SJCRH30 (cell line): ENCODE data around the gene LAP3. TPM values are rescaled to one million over a fixed set of nuclear protein-coding genes. Genes with fewer than 3 reads are reported as not detected.

ENCODE experiments used
- DNase-seq, 2 experiments: peaks; one replicate each; pipeline ENCODE4 v3.0.0-alpha.2; 2015 to 2020
- H3K27ac ChIP-seq: fragments of 250-450 bp; sonication (Bioruptor Pico); 2 replicates; pipeline ENCODE4 v1.5.1; 2020; ENCODE audit warnings: mild to moderate bottlenecking, moderate library complexity
- H3K27me3 ChIP-seq: fragments of 250-450 bp; sonication (Bioruptor Pico); 2 replicates; pipeline ENCODE4 v1.5.1; 2020; ENCODE audit warnings: mild to moderate bottlenecking, moderate library complexity
- H3K36me3 ChIP-seq: fragments of 250-450 bp; sonication (Bioruptor Pico); 2 replicates; pipeline ENCODE4 v1.5.1; 2020; ENCODE audit warnings: mild to moderate bottlenecking, moderate library complexity
- H3K4me1 ChIP-seq: fragments of 250-450 bp; sonication (Bioruptor Pico); 2 replicates; pipeline ENCODE4 v1.5.1; 2020; ENCODE audit warnings: mild to moderate bottlenecking, moderate library complexity
- H3K4me3 ChIP-seq: fragments of 250-450 bp; sonication (Bioruptor Pico); 2 replicates; pipeline ENCODE4 v1.5.1; 2020; ENCODE audit warnings: mild to moderate bottlenecking, moderate library complexity
- H3K9me3 ChIP-seq: fragments of 250-450 bp; sonication (Bioruptor Pico); replicated peaks from 2 replicates; pipeline ENCODE4 v1.5.1; 2020; ENCODE audit warnings: mild to moderate bottlenecking, moderate library complexity
- total RNA-seq: library from RNA; depleted of rRNA; stranded (reverse); fragments of >200 nt; shearing (Covaris generic); gene quantifications from 2 replicates; pipeline ENCODE4 v1.2.3, GENCODE V29; 2014; rRNA removed

Gene LAP3
- total RNA-seq, 1 experiment from 2014 or later = 58.3 TPM

DNA sequence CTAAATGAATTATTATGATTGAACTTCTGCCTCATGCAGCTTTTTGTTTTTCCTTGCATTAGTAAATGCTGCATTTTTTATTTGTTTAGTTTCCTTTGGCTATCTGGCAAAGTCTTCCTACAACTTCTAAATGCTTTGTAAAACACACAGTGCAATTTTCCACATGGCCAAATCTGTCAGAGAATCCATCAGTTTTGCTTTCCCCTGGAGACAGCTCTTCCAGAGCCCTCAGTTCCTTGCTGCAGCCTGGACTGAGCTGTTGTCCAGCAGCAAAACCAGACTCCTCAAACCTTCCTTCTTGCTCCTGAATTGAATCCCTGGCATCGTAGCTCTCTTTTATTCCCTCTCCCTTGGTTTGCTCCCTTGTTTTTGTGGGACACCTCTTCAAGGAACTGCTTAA, 80.1 kb downstream of the LAP3 start:
- H3K36me3 ChIP-seq = no peaks in the 10 kb centered on the region
- no peak overlapping the region for H3K27ac ChIP-seq
- H3K4me1 ChIP-seq = no peaks in the 10 kb centered on the region
- no peak for DNase-seq
- H3K27me3 ChIP-seq = no peaks in the 10 kb centered on the region
- H3K9me3 ChIP-seq = no peaks in the 10 kb centered on the region
- H3K4me3 ChIP-seq = no peak overlapping the region

Other genes with a start within 250 kb of the LAP3 start
- gene QDPR, start 65.1 kb upstream of the LAP3 start, total RNA-seq = 34.5 and 38.0 TPM in 2 replicates
- gene CLRN2, start 62.0 kb upstream of the LAP3 start, total RNA-seq = not detected in 2 replicates
- 39.2 and 43.7 TPM in 2 replicates for gene MED28, start 37.4 kb downstream of the LAP3 start, total RNA-seq
- 0.02 and 0.10 TPM in 2 replicates for gene FAM184B, start 204.4 kb downstream of the LAP3 start, total RNA-seq
- gene DCAF16, start 233.6 kb downstream of the LAP3 start, total RNA-seq = 59.1 and 73.7 TPM in 2 replicates
- 122 and 123 TPM in 2 replicates for gene NCAPG, start 233.8 kb downstream of the LAP3 start, total RNA-seq